H1 (cell line): ENCODE data around the gene MAML1. TPM values are rescaled to one million over a fixed set of nuclear protein-coding genes. Genes with fewer than 3 reads are reported as not detected.

Experiments
- CREB1 ChIP-seq: IDR thresholded peaks from 2 replicates; pipeline ENCODE4 v1.6.1; 2012; ENCODE audit warnings: inconsistent platforms
- JUN ChIP-seq: IDR thresholded peaks from 2 replicates; pipeline ENCODE4 v1.6.1; 2011; ENCODE audit warnings: low read depth, mild to moderate bottlenecking, improper control_type of control experiment, low read length
- KDM1A ChIP-seq: fragments of 200-600, 300-600 bp; sonication (generic); IDR thresholded peaks from 2 replicates; pipeline ENCODE4 v1.7.1; 2016; ENCODE audit warnings: mild to moderate bottlenecking, low read length, borderline replicate concordance
- SIN3A ChIP-seq, 2 experiments: IDR thresholded peaks in 1 of 2; conservative IDR thresholded peaks in 1 of 2; 2 replicates each; pipeline ENCODE4 v1.6.1; 2011 to 2012; ENCODE audit warnings: low read length in 2 of 2, improper control_type of control experiment in 1 of 2, low read depth in 1 of 2, mild to moderate bottlenecking in 1 of 2
- TEAD4 ChIP-seq: IDR thresholded peaks from 2 replicates; pipeline ENCODE4 v1.6.1; 2012; ENCODE audit warnings: low read depth, low read length, inconsistent platforms, mixed read lengths
- polyA plus RNA-seq, 7 experiments: library from polyadenylated mRNA; depleted of rRNA in 3 of 7; stranded (reverse) in 5 of 7; unstranded in 2 of 7; fragments of >200 nt in 5 of 7; fragments of 200-250 nt in 2 of 7; gene quantifications; 1 replicate in 5 of 7; 2 replicates in 1 of 7; 4 replicates in 1 of 7; pipeline versions ENCODE4 v1.2.1 to v1.2.3, GENCODE V29; 2011 to 2013; ENCODE audit warnings: missing spikeins in 2 of 7, mixed read lengths in 2 of 7
- total RNA-seq: library from RNA; stranded (reverse); fragmentation: NEBNext Ultra II Directional; extraction: Animal tissue kit (Norgen Biotek cat#: 25700); gene quantifications from 2 replicates; pipeline ENCODE4 v1.2.1, GENCODE V29; 2021
- TF ChIP-seq, protein P1 (sequence below): IDR thresholded peaks from 2 replicates; pipeline ENCODE4 v1.6.1; 2012; ENCODE audit warnings: inconsistent platforms
- TF ChIP-seq, protein P2 (sequence below): IDR thresholded peaks from 2 replicates; pipeline ENCODE4 v1.6.1; 2012; ENCODE audit warnings: inconsistent platforms
- TF ChIP-seq, protein P3 (sequence below): fragments of 300-600 bp; sonication (generic); IDR thresholded peaks from 2 replicates; pipeline ENCODE4 v1.7.1; 2012; ENCODE audit warnings: low read length, moderate library complexity, mild to moderate bottlenecking, inconsistent platforms; ENCODE audit not compliant: insufficient replicate concordance

MAML1 gene
- total and polyA plus RNA-seq, 2 of the 8 experiments (the other 6 are each of a cell fraction or from before 2014, with no cell fraction given), result 17.1 to 41.9 TPM

DNA sequence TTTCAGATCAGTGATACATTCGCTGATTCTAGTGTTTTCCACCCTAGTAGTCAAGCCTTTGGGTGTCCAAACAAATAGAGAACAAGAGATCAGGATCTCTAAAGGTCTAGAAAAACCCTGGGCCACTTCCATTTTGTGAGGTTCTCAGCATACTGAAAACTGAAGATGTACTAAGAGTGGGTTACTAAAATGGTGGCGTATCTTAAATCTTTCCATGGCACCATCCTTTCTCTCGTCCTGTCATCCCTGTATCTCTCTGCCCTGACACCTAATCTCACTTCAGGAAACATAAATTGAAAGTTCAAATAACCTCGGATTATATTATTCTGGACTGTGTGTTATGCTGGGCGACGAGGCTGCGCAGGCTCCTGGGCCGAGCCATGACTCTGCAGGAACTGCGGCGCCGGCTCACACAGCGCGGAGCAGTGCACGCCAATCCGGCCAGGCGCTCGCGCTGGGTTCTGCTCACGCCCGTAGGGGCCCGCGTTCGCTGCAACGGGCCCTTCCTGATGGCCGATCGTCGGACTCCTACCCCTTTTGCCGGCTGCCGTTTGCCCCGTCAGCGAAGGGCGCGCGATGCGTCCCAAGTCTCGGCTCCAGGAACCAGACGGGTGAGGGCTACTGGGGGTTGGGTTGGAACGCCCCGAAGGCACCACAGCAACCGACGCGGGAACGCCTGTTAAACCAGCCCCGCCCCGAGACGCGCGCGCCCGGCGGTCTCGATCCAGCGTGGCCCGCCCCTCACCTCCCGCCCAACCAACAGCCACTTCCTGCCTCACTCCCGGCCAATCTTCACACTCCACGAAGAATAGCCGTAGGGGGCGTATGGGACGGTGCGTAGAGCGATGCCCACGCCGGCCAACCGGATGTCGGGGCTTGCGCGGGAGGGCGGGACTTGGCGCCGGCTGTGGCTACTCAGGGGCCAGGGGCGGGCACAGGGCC, 34.4 kb upstream of the MAML1 start (continued):
- TF ChIP-seq, protein P1, sequence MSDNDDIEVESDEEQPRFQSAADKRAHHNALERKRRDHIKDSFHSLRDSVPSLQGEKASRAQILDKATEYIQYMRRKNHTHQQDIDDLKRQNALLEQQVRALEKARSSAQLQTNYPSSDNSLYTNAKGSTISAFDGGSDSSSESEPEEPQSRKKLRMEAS, result 0 out of 2 replicates have a peak, but pooled peaks have one; percentile 32
- TF ChIP-seq JUN, result no peak
- peak; percentile 76 for TF ChIP-seq CREB1
- peak; percentile 24 to 63; a peak in 1 of 4 replicates for TF ChIP-seq SIN3A (conservative IDR thresholded peaks at IDR 0.05 in 1 of 2, IDR thresholded peaks at IDR 0.05 in 1 of 2; ENCODE audit: low read depth in 1 of 2, low read length in 2 of 2)
- TF ChIP-seq, protein P2, sequence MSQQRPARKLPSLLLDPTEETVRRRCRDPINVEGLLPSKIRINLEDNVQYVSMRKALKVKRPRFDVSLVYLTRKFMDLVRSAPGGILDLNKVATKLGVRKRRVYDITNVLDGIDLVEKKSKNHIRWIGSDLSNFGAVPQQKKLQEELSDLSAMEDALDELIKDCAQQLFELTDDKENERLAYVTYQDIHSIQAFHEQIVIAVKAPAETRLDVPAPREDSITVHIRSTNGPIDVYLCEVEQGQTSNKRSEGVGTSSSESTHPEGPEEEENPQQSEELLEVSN, result no peak
- TF ChIP-seq KDM1A, result no peak
- TF ChIP-seq, protein P3, sequence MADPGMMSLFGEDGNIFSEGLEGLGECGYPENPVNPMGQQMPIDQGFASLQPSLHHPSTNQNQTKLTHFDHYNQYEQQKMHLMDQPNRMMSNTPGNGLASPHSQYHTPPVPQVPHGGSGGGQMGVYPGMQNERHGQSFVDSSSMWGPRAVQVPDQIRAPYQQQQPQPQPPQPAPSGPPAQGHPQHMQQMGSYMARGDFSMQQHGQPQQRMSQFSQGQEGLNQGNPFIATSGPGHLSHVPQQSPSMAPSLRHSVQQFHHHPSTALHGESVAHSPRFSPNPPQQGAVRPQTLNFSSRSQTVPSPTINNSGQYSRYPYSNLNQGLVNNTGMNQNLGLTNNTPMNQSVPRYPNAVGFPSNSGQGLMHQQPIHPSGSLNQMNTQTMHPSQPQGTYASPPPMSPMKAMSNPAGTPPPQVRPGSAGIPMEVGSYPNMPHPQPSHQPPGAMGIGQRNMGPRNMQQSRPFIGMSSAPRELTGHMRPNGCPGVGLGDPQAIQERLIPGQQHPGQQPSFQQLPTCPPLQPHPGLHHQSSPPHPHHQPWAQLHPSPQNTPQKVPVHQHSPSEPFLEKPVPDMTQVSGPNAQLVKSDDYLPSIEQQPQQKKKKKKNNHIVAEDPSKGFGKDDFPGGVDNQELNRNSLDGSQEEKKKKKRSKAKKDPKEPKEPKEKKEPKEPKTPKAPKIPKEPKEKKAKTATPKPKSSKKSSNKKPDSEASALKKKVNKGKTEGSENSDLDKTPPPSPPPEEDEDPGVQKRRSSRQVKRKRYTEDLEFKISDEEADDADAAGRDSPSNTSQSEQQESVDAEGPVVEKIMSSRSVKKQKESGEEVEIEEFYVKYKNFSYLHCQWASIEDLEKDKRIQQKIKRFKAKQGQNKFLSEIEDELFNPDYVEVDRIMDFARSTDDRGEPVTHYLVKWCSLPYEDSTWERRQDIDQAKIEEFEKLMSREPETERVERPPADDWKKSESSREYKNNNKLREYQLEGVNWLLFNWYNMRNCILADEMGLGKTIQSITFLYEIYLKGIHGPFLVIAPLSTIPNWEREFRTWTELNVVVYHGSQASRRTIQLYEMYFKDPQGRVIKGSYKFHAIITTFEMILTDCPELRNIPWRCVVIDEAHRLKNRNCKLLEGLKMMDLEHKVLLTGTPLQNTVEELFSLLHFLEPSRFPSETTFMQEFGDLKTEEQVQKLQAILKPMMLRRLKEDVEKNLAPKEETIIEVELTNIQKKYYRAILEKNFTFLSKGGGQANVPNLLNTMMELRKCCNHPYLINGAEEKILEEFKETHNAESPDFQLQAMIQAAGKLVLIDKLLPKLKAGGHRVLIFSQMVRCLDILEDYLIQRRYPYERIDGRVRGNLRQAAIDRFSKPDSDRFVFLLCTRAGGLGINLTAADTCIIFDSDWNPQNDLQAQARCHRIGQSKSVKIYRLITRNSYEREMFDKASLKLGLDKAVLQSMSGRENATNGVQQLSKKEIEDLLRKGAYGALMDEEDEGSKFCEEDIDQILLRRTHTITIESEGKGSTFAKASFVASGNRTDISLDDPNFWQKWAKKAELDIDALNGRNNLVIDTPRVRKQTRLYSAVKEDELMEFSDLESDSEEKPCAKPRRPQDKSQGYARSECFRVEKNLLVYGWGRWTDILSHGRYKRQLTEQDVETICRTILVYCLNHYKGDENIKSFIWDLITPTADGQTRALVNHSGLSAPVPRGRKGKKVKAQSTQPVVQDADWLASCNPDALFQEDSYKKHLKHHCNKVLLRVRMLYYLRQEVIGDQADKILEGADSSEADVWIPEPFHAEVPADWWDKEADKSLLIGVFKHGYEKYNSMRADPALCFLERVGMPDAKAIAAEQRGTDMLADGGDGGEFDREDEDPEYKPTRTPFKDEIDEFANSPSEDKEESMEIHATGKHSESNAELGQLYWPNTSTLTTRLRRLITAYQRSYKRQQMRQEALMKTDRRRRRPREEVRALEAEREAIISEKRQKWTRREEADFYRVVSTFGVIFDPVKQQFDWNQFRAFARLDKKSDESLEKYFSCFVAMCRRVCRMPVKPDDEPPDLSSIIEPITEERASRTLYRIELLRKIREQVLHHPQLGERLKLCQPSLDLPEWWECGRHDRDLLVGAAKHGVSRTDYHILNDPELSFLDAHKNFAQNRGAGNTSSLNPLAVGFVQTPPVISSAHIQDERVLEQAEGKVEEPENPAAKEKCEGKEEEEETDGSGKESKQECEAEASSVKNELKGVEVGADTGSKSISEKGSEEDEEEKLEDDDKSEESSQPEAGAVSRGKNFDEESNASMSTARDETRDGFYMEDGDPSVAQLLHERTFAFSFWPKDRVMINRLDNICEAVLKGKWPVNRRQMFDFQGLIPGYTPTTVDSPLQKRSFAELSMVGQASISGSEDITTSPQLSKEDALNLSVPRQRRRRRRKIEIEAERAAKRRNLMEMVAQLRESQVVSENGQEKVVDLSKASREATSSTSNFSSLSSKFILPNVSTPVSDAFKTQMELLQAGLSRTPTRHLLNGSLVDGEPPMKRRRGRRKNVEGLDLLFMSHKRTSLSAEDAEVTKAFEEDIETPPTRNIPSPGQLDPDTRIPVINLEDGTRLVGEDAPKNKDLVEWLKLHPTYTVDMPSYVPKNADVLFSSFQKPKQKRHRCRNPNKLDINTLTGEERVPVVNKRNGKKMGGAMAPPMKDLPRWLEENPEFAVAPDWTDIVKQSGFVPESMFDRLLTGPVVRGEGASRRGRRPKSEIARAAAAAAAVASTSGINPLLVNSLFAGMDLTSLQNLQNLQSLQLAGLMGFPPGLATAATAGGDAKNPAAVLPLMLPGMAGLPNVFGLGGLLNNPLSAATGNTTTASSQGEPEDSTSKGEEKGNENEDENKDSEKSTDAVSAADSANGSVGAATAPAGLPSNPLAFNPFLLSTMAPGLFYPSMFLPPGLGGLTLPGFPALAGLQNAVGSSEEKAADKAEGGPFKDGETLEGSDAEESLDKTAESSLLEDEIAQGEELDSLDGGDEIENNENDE, result no peak
- no peak for TF ChIP-seq TEAD4
